ENCODE measurements around the gene RAB27A.

Gene RAB27A

GRCh38 chr15:55204464-55204863, 85.1 kb downstream of the RAB27A start:
- Histone ChIP-seq H3K27ac (no peak overlapping the region), H3K9ac (no peak overlapping the region), H3K36me3 (no peaks in the 10 kb centered on the region), H3K4me3 (no peak overlapping the region), H3K4me1 (no peaks in the 10 kb centered on the region), H4K20me1 (no peaks in the 10 kb centered on the region), H3K9me3 (peaks cover 4% of the 10 kb centered on the region), H3K27me3 (no peaks in the 10 kb centered on the region), H3K4me2 (no peak overlapping the region)
- no peak for TF ChIP-seq Cebpa-rat (IDR thresholded peaks at IDR 0.05)

GRCh38 chr15:55202206-55202605, 87.4 kb downstream of the RAB27A start:
- no peak overlapping the region for H3K27ac ChIP-seq
- H3K4me1 ChIP-seq, result peaks cover 13% of the 10 kb centered on the region
- no peak overlapping the region for H3K4me2 ChIP-seq
- no peaks in the 10 kb centered on the region for H3K27me3 ChIP-seq
- no peaks in the 10 kb centered on the region for H3K36me3 ChIP-seq
- H3K4me3 ChIP-seq, result no peak overlapping the region
- H3K9me3 ChIP-seq, result peaks cover 14% of the 10 kb centered on the region
- no peaks in the 10 kb centered on the region for H4K20me1 ChIP-seq
- H3K9ac ChIP-seq, result no peak overlapping the region
- TF ChIP-seq Cebpa-rat (IDR thresholded peaks at IDR 0.05), result no peak

GRCh38 chr15:55198706-55199105, 90.9 kb downstream of the RAB27A start:
- Histone ChIP-seq H3K9me3 (peaks cover 14% of the 10 kb centered on the region), H3K27me3 (no peaks in the 10 kb centered on the region), H3K4me2 (no peak overlapping the region), H3K4me3 (no peak overlapping the region), H3K27ac (no peak overlapping the region), H3K36me3 (peaks cover 7% of the 10 kb centered on the region; the same call in 1 of the 2 replicates), H4K20me1 (peaks cover 22% of the 10 kb centered on the region), H3K9ac (no peak overlapping the region), H3K4me1 (peaks cover 34% of the 10 kb centered on the region)
- TF ChIP-seq Cebpa-rat (IDR thresholded peaks at IDR 0.05), result no peak

GRCh38 chr15:55197719-55198118, 91.9 kb downstream of the RAB27A start:
- peaks cover 32% of the 10 kb centered on the region for H4K20me1 ChIP-seq
- peaks cover 7% of the 10 kb centered on the region for H3K36me3 ChIP-seq
- no peak for TF ChIP-seq Cebpa-rat (IDR thresholded peaks at IDR 0.05)
- peak overlapping the region; percentile 82 for H3K4me3 ChIP-seq
- H3K27ac ChIP-seq, result peak overlapping the region; percentile 97
- peaks cover 14% of the 10 kb centered on the region for H3K9me3 ChIP-seq
- H3K4me2 ChIP-seq, result peak overlapping the region; percentile 89
- peaks cover 37% of the 10 kb centered on the region for H3K4me1 ChIP-seq
- H3K9ac ChIP-seq, result peak overlapping the region; percentile 97
- H3K27me3 ChIP-seq, result no peaks in the 10 kb centered on the region

- Histone ChIP-seq H4K20me1 (peaks cover 36% of the 10 kb centered on the region), H3K4me1 (peaks cover 37% of the 10 kb centered on the region)
Observed at GRCh38 chr15:55197362-55197705, 92.3 kb downstream of the RAB27A start.

GRCh38 chr15:55196458-55197361, 92.9 kb downstream of the RAB27A start, which contains the start of gene RSL24D1:
Gene RSL24D1 (minus strand): TSS chr15:55196941. CDS start chr15:55196890, 51 bp downstream.
- Histone ChIP-seq H3K36me3 (peaks cover 17% of the 10 kb centered on the region), H3K4me3 (peak within 1 kb of the TSS; percentile 82), H3K27me3 (no peaks in the 10 kb centered on the region), H3K27ac (peak within 1 kb of the TSS; percentile 97), H3K4me1 (peaks cover 37% of the 10 kb centered on the region), H4K20me1 (peaks cover 42% of the 10 kb centered on the region), H3K9me3 (peaks cover 14% of the 10 kb centered on the region), H3K9ac (peak within 1 kb of the TSS; percentile 97), H3K4me2 (peak within 1 kb of the TSS; percentile 89)
- peak; percentile 95 for TF ChIP-seq Cebpa-rat (IDR thresholded peaks at IDR 0.05)

More at GRCh38 chr15:55197362-55197705, 92.3 kb downstream of the RAB27A start:
- peak overlapping the region; percentile 97 for H3K9ac ChIP-seq
- TF ChIP-seq Cebpa-rat (IDR thresholded peaks at IDR 0.05), result no peak
- H3K27me3 ChIP-seq, result no peaks in the 10 kb centered on the region
- peaks cover 11% of the 10 kb centered on the region for H3K36me3 ChIP-seq
- peaks cover 14% of the 10 kb centered on the region for H3K9me3 ChIP-seq
- peak overlapping the region; percentile 89 for H3K4me2 ChIP-seq
- peak overlapping the region; percentile 97 for H3K27ac ChIP-seq
- H3K4me3 ChIP-seq, result peak overlapping the region; percentile 82

- no peaks in the 10 kb centered on the region for H3K27me3 ChIP-seq
- peaks cover 50% of the 10 kb centered on the region for H4K20me1 ChIP-seq
- peak overlapping the region; percentile 97 for H3K27ac ChIP-seq
- H3K9ac ChIP-seq, result peak overlapping the region; percentile 97
- peaks cover 37% of the 10 kb centered on the region for H3K4me1 ChIP-seq
- no peak for TF ChIP-seq Cebpa-rat (IDR thresholded peaks at IDR 0.05)
- H3K9me3 ChIP-seq, result peaks cover 14% of the 10 kb centered on the region
- peaks cover 25% of the 10 kb centered on the region for H3K36me3 ChIP-seq
- H3K4me2 ChIP-seq, result peak overlapping the region; percentile 83
- peak overlapping the region; percentile 82 for H3K4me3 ChIP-seq
Observed at GRCh38 chr15:55195996-55196395, 93.6 kb downstream of the RAB27A start.

GRCh38 chr15:55194256-55194655, 95.4 kb downstream of the RAB27A start:
- H3K4me3 ChIP-seq, result 0 out of 2 replicates have a peak overlapping the region, but pooled peaks have one; percentile 82
- H3K36me3 ChIP-seq, result peaks cover 39% of the 10 kb centered on the region
- H4K20me1 ChIP-seq, result peaks cover 67% of the 10 kb centered on the region
- H3K9ac ChIP-seq, result no peak overlapping the region
- peaks cover 8% of the 10 kb centered on the region for H3K9me3 ChIP-seq
- H3K4me1 ChIP-seq, result peaks cover 37% of the 10 kb centered on the region
- H3K27me3 ChIP-seq, result no peaks in the 10 kb centered on the region
- H3K27ac ChIP-seq, result no peak overlapping the region
- TF ChIP-seq Cebpa-rat (IDR thresholded peaks at IDR 0.05), result no peak
- peak overlapping the region; percentile 83 for H3K4me2 ChIP-seq

- Histone ChIP-seq H3K27me3 (no peaks in the 10 kb centered on the region), H3K4me2 (no peak overlapping the region), H3K9ac (no peak overlapping the region), H3K9me3 (no peaks in the 10 kb centered on the region), H3K4me1 (no peaks in the 10 kb centered on the region), H4K20me1 (peaks cover 98% of the 10 kb centered on the region), H3K36me3 (peaks cover 88% of the 10 kb centered on the region), H3K4me3 (no peak overlapping the region), H3K27ac (no peak overlapping the region)
- TF ChIP-seq Cebpa-rat (IDR thresholded peaks at IDR 0.05), result no peak
Observed at GRCh38 chr15:55186331-55186730, 103.3 kb downstream of the RAB27A start.

- Histone ChIP-seq H3K27me3 (no peaks in the 10 kb centered on the region), H3K4me3 (no peak overlapping the region), H3K27ac (no peak overlapping the region), H3K36me3 (peaks cover 88% of the 10 kb centered on the region), H3K9me3 (no peaks in the 10 kb centered on the region), H4K20me1 (peaks cover 82% of the 10 kb centered on the region), H3K9ac (no peak overlapping the region), H3K4me1 (no peaks in the 10 kb centered on the region), H3K4me2 (no peak overlapping the region)
- TF ChIP-seq Cebpa-rat (IDR thresholded peaks at IDR 0.05), result no peak
Observed at GRCh38 chr15:55183679-55184078, 105.9 kb downstream of the RAB27A start.
